ENCODE measurements around the gene LFNG. TPM values are rescaled to one million over a fixed set of nuclear protein-coding genes. Genes with fewer than 3 reads are reported as not detected.

LFNG gene
- total RNA-seq, 3 donors from 2014 or later (not counting 1 experiment from before 2014, with no cell fraction given), result 140 to 191 (median 176) TPM

DNA sequence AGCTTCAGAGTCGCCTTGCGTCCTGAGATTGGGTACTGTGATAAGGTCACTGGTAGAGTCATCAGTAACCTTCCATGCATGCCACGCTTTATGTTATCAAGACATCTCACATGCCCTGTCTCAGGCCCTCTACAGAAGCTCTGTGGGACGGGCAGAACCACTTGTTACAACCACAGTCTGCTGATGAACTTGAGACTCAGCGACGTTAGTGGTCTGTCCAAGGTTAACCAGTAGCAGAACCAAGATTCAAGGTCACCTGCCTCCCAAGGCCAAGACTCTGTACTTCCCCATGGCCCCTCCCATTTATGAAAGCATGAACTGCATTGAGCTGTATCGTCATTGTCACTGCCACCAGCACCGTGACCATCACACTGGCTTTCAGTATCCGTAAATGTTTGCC lies 54.2 kb downstream of the LFNG start:
- Histone ChIP-seq H3K27ac (ENCODE audit: low read length) (no peak overlapping the region), H3K36me3 (ENCODE audit: control insufficient read depth, insufficient read depth, low read length) (peaks cover 3% of the 10 kb centered on the region), H3K27me3 (ENCODE audit: control insufficient read depth, insufficient read depth, low read length) (no peaks in the 10 kb centered on the region), H3K9me3 (ENCODE audit: control insufficient read depth, insufficient read depth, low read length) (no peaks in the 10 kb centered on the region), H3K4me1 (ENCODE audit: control insufficient read depth, insufficient read depth, low read length) (no peaks in the 10 kb centered on the region), H3K4me3 (ENCODE audit: low read length) (no peak overlapping the region)
- H3K4me3 Mint-ChIP-seq, result no peak overlapping the region
- TF ChIP-seq, protein P1, sequence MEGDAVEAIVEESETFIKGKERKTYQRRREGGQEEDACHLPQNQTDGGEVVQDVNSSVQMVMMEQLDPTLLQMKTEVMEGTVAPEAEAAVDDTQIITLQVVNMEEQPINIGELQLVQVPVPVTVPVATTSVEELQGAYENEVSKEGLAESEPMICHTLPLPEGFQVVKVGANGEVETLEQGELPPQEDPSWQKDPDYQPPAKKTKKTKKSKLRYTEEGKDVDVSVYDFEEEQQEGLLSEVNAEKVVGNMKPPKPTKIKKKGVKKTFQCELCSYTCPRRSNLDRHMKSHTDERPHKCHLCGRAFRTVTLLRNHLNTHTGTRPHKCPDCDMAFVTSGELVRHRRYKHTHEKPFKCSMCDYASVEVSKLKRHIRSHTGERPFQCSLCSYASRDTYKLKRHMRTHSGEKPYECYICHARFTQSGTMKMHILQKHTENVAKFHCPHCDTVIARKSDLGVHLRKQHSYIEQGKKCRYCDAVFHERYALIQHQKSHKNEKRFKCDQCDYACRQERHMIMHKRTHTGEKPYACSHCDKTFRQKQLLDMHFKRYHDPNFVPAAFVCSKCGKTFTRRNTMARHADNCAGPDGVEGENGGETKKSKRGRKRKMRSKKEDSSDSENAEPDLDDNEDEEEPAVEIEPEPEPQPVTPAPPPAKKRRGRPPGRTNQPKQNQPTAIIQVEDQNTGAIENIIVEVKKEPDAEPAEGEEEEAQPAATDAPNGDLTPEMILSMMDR (IDR thresholded peaks at IDR 0.05), result no peak
- WGBS (ENCODE audit: insufficient coverage), result 77% methylated on average over 9 of the region's 9 CpGs
- intact Hi-C loops (cut with micrococcal nuclease), result no loop called here
- peak overlapping the region in 1 of 2 donors; percentile 56 for H3K27ac Mint-ChIP-seq
- no peaks in the 10 kb centered on the region for H3K27me3 Mint-ChIP-seq (ENCODE audit: low read depth in 2 of 2)
- ATAC-seq (peak in 2 of 3 donors; percentile 73 to 94), DNase-seq (no peak)
- H3K36me3 Mint-ChIP-seq, result no peaks in the 10 kb centered on the region
- H3K4me1 Mint-ChIP-seq, result peaks cover 11 to 19% of the 10 kb centered on the region in 2 donors
- H3K9me3 Mint-ChIP-seq, result no peaks in the 10 kb centered on the region

DNA sequence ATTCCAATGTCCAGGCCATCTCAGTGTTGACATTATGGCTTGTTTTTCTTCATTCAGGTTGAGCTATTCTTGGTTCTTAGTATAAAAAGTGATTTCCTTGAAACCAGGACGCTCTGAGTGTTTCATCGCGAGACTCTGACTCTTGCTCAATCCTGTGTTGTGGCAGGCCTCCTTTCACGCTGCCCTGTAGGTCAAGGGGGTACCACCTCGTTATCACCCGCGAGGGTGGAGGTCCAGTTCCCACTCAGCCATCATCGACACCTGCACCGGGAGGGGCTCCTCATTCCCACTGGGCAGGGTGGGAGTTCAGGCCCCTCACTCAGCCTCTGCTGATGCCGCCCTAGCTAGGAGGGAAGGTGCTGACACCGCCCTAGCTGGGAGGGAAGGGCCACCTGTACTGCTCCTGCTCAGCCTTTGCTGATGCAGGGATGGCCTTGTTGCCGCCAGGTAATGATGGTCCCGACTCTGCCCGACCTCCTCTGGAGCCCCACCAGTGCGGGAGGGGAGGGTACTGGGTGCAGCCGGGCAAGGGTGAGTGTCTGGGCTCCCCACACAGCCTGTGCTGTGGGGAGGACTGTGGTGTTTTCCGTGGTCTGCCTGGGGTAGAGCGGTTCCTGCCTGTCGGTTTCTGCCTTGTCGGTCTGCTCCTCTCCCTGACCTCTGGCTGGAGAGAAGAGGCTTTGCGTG lies 55.6 kb downstream of the LFNG start:
- H3K36me3 ChIP-seq (ENCODE audit: control insufficient read depth, insufficient read depth, low read length), result peaks cover 3% of the 10 kb centered on the region
- no peak overlapping the region for H3K4me3 Mint-ChIP-seq
- DNase-seq, result no peak

GRCh38 chr7:2575733-2576340 lies 56.3 kb downstream of the LFNG start:
- TF ChIP-seq, protein P1 (IDR thresholded peaks at IDR 0.05), result no peak
- H3K36me3 ChIP-seq (ENCODE audit: control insufficient read depth, insufficient read depth, low read length), result peaks cover 3% of the 10 kb centered on the region
- H3K4me1 ChIP-seq (ENCODE audit: control insufficient read depth, insufficient read depth, low read length), result no peaks in the 10 kb centered on the region
- H3K27me3 ChIP-seq (ENCODE audit: control insufficient read depth, insufficient read depth, low read length), result no peaks in the 10 kb centered on the region
- Mint-ChIP-seq H3K4me1 (peaks cover 11 to 19% of the 10 kb centered on the region in 2 donors), H3K36me3 (no peaks in the 10 kb centered on the region), H3K4me3 (no peak overlapping the region), H3K9me3 (no peaks in the 10 kb centered on the region), H3K27ac (no peak overlapping the region), H3K27me3 (ENCODE audit: low read depth in 2 of 2) (no peaks in the 10 kb centered on the region)
- ATAC-seq (no peak), DNase-seq (no peak)
- intact Hi-C loops (cut with micrococcal nuclease), result no loop called here
- H3K9me3 ChIP-seq (ENCODE audit: control insufficient read depth, insufficient read depth, low read length), result no peaks in the 10 kb centered on the region
- no peak overlapping the region for H3K4me3 ChIP-seq (ENCODE audit: low read length)
- 86% methylated on average over 19 of the region's 21 CpGs for WGBS (ENCODE audit: insufficient coverage)
- no peak overlapping the region for H3K27ac ChIP-seq (ENCODE audit: low read length)

More for the DNA sequence above, 55.6 kb downstream of the LFNG start:
- Histone ChIP-seq H3K9me3 (ENCODE audit: control insufficient read depth, insufficient read depth, low read length) (no peaks in the 10 kb centered on the region), H3K27ac (ENCODE audit: low read length) (no peak overlapping the region), H3K4me3 (ENCODE audit: low read length) (no peak overlapping the region), H3K27me3 (ENCODE audit: control insufficient read depth, insufficient read depth, low read length) (no peaks in the 10 kb centered on the region), H3K4me1 (ENCODE audit: control insufficient read depth, insufficient read depth, low read length) (no peaks in the 10 kb centered on the region)
- Mint-ChIP-seq H3K27me3 (ENCODE audit: low read depth in 2 of 2) (no peaks in the 10 kb centered on the region), H3K9me3 (no peaks in the 10 kb centered on the region), H3K27ac (no peak overlapping the region), H3K36me3 (no peaks in the 10 kb centered on the region), H3K4me1 (peaks cover 11 to 19% of the 10 kb centered on the region in 2 donors)
- intact Hi-C loops (cut with micrococcal nuclease), result no loop called here
- TF ChIP-seq, protein P1 (IDR thresholded peaks at IDR 0.05), result no peak
- ATAC-seq, result no peak
- WGBS (ENCODE audit: insufficient coverage), result 63% methylated on average over 21 of the region's 21 CpGs

All from natural killer cell (primary cell).